ENCODE measurements around the gene ACE2. TPM values are rescaled to one million over a fixed set of nuclear protein-coding genes. Genes with fewer than 3 reads are reported as not detected.
"Not testable (repeated sequence)": the region's sequence is repeated elsewhere in the genome, so short reads cannot be mapped to it uniquely, and the experiment has no call there.

The ACE2 gene
- polyA plus RNA-seq (ENCODE audit: insufficient read length), result not detected

GRCh38 chrX:15600745-15601144 is at the start of gene ACE2:
Gene ACE2, minus strand, starts transcription at chrX:15600960. Its CDS starts 49 bp downstream, at chrX:15600911.
- DNase-seq (ENCODE audit: low read depth), result no peak

- not testable (repeated sequence) for DNase-seq (ENCODE audit: low read depth)
Observed at GRCh38 chrX:15647510-15647909, 46.8 kb upstream of the ACE2 start.

GRCh38 chrX:15646543-15646942 is 45.8 kb upstream of the ACE2 start:
- no peak for DNase-seq (ENCODE audit: low read depth)

DNA sequence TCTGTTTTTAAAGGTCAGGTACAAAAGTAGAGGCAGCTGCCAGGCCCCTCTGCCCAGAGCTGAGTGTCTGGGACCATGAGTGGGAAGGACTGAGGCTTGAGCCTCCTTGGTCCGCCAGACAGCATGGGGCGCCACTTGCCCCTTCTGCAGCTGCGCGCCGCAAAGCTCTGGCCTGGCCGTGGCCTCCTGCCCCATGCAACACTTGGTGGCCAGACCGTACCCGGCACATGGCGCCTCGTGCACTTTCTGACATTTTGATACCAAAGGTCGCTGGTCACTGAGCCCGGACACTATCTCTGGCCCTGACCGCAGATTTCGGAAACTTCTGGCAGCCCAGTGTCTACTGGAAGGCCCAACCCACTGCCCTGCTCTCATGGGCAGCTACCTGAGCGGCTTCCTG is 45.3 kb upstream of the ACE2 start:
- no peak for DNase-seq (ENCODE audit: low read depth)

DNA sequence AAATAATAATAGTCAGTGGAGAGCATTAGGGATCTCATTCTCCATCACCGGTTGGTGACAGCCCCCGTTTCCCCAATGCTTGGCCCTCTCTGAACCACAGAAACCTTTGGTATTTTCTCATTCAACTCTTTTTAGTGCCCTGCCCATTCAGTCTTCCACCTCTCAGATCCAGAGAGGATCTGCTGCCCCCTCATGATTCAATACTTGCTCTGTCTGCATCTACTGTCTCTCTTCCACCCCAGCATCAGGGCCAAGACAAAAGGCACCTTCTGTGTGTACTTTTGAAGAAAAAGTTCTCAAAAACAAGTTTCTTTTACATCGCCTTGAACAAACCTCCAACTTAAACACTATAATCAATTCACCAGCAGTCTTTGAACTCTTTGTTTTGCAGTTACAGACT is 44.5 kb upstream of the ACE2 start:
- no peak for DNase-seq (ENCODE audit: low read depth)

- DNase-seq (ENCODE audit: low read depth), result no peak
Observed at GRCh38 chrX:15644560-15644872, 43.8 kb upstream of the ACE2 start.

DNA sequence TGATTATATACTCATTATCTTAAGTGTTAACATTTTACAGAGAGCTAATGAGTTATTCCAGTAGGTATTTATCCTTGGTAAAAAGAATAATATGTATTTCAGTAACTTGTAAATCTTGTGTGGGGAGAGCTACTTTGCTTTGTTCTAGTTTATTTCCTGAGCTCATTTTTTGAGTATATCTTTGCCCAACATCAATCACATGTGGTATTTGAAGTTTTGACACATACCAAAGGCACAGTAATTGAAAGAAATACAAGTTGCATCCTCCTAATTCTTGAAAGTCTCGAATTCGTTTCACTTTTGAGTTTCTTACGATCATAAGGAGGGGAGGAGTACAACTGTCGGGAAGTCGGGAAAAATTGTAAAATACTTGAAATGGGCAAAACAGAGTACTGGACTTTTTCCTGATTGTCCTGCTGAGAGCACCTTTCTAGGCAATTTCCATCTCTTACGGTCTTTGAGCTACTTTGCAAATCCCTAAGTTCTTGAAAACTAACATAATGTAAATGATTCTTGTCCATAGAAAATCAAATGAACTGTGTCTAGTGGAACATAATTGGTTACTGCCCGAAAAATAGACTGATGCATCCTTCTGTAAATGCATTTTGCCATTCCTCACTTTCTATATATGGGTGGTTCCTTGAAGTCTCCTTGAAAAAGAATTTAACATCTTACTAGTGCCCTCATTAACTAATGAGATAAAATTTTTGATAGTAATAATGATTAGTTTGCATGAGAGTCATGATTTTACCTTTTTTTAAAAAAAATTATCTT is 43.2 kb upstream of the ACE2 start:
- DNase-seq (ENCODE audit: low read depth), result no peak

GRCh38 chrX:15631637-15632036 is 30.9 kb upstream of the ACE2 start:
- no peak for DNase-seq (ENCODE audit: low read depth)

DNA sequence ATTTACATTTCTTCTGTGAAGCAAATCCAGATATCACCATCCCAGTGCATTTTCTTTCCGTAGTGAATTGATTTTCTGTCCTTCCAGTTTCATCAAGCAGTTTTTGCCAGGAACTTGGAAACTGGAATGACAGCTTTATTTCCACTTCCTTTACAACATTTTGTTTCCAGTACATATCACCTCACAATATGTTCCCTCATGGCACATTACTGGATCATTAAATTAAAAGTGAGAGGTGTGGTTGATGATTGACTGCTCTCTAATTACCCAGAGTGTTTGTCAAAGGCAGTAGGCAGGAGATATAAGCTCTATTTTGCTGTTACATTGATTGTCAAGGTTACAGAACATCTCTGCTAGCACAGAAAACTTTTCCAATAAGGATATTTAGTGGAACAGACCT is 22.3 kb upstream of the ACE2 start:
- no peak for DNase-seq (ENCODE audit: low read depth)

DNA sequence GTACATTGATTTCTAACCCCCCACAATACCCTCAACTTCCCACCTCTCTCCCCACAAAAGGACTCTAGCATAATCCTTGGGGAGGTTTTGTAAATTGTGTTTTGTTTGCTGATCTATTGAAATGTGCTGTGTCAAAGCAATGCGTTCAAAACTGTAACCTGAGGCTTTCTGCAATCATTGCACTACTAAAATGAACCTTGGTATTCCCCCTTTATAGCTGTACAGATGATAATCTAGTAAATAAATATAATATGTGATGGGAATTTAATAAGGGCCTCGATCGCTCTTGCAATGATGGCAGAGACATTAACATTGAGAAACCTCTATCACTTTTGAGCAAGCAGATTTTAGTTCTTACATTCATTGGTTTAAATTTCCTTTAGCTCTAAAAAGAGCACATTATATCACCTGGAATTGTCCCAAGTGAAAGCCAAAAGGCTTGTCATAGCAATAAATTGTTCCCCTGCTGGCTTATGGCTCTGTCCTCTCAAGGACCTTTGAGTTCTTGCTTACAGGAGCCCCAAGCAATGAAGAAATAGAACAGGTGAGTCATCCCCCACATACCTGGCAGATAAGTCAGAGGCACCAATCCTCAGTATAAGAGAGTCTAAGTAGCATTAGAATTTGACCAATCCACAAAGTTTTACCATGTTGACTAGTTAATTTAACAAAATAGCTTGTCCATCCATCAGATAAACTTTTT is 18.4 kb upstream of the ACE2 start:
- no peak for DNase-seq (ENCODE audit: low read depth)

- DNase-seq (ENCODE audit: low read depth), result no peak
Observed at GRCh38 chrX:15617111-15617510, 16.4 kb upstream of the ACE2 start.

DNA sequence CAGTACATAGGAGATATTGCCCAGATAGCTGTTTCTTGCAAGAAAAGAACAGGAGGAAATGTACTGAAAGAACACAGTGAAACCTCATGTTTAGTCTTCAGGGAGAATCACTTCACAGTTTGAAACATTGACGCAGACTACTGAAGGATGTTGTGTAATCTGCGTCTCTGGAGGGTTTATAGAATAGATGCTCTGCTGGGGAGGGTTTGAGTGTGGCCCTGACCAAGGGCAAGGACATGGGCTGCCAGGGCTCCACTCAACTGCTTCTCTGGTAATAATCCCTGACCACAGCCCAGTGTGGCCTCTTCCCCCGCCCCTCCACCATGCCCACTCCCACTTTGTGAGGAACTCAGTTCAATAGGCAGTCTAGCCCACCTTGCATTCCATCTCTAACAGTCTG is 15.8 kb upstream of the ACE2 start:
- no peak for DNase-seq (ENCODE audit: low read depth)

GRCh38 chrX:15607067-15607466 is 6.3 kb upstream of the ACE2 start:
- no peak for DNase-seq (ENCODE audit: low read depth)

GRCh38 chrX:15606136-15606535 is 5.4 kb upstream of the ACE2 start:
- DNase-seq (ENCODE audit: low read depth), result no peak

- no peak for DNase-seq (ENCODE audit: low read depth)
Observed at GRCh38 chrX:15605226-15605625, 4.5 kb upstream of the ACE2 start.

DNA sequence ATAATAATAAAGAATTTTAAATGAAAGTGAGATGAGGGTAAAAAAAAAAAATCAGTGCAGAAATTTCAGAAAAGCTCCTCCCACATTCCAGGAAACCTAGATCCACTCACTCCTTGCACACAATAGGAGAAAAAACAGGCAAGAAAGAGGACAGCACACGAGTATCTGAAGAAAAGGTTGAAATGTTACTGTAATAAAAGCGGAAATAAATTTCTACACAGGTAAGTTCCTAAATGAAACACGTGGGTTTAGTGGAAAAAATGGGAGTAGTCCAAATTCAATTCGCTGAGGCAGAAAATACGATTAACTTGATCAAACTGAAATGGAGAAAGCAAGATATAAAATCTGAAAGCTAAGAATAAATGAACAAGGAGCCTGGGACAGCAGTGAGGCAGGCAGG is 2.0 kb upstream of the ACE2 start:
- no peak for DNase-seq (ENCODE audit: low read depth)

GRCh38 chrX:15601932-15602331 is 1.2 kb upstream of the ACE2 start:
- DNase-seq (ENCODE audit: low read depth), result no peak

DNA sequence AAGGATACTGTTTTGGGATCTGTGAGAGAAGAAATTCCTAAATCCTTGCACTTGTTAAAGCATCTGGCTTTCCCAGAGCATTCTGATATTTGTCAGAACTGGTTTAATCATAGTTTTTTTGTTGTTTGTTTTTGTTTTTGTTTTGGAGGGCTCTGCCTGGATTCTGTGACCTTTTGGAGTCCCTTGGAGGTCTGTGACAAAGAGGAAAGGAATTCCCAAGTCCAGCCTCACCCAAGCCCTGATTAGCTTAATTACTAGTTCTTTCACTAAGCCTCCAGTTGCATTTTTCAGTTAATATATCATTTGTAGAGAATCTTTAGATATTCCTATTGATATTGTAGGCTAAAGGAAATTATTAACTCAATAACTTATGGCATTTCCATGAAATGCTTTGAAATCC is 711 bp downstream of the ACE2 start:
- no peak for DNase-seq (ENCODE audit: low read depth)

GRCh38 chrX:15599461-15599860 is 1.3 kb downstream of the ACE2 start:
- DNase-seq (ENCODE audit: low read depth), result no peak

DNA sequence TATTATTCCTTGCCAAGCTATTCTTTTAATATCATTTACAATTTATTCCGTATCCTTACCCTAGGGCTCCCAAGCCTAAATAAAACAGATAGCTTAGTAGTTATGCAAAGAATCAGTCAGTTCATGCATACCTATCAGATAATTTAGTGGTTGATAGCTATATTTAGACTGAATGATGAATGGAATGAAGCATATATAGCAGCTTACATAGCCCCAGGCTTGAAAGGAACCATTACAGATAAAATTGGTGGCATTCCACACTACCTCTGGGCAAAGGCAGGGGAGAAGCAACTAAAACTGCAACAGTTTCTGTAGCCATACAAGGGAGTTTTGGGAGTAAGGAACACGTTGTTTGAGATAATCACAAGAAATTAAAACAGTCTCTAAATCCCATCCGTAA is 2.7 kb downstream of the ACE2 start:
- no peak for DNase-seq (ENCODE audit: low read depth)

GRCh38 chrX:15594371-15594770 is 6.4 kb downstream of the ACE2 start:
- DNase-seq (ENCODE audit: low read depth), result no peak

DNA sequence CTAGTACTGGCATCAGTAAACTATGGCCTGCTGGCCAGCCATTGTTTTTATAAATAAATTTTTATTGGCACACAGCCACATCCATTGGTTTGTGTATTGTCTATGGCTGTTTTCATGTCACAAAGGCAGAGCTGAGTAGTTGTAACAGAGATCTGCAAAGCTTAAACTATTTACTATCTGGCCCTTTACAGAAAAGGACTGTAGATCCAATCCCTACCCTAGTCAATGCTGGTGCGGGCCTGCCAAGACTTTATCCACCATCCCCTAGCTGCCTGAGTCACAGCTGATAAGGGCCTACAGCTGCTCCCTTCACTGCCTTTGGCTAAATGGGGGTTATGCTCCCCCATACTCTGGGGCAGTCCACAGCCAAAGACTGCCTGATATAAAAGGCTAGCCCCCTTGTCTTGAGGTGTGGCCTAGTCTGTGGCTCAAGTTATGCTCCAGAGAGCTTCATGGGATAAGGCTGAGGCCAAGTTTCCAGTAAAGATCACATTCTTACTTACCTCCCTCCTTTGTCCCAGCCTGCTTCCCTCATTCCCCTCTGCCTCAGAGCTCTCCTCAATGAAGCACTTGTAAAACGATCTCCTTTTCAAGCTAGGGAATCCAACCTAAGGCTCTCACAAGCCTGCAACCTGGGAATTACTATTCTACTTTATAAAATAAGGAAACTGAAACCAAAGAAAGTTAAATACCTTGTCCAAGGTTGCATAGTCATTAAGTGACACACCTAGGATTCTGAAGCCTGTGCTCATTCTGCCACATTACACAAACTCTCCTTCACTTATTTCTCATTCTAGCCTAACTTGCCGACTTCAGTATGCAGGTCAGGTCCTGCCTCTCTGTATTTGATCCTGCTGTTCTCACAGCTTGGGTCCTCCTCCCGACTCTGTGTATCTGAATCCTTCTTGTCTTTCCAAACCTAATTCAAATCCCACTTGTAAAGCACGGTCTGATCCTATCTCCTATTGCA is 20.7 kb downstream of the ACE2 start:
- DNase-seq (ENCODE audit: low read depth), result no peak
